RKO (cell line): ENCODE results near the gene TREML2.
"Not testable (repeated sequence)": the region's sequence is repeated elsewhere in the genome, so short reads cannot be mapped to it uniquely, and the experiment has no call there.

Experiments used
- DNase-seq: peaks from one replicate; pipeline ENCODE4 v3.0.0-alpha.2; 2016; ENCODE audit warnings: low spot score

Gene TREML2, protein sequence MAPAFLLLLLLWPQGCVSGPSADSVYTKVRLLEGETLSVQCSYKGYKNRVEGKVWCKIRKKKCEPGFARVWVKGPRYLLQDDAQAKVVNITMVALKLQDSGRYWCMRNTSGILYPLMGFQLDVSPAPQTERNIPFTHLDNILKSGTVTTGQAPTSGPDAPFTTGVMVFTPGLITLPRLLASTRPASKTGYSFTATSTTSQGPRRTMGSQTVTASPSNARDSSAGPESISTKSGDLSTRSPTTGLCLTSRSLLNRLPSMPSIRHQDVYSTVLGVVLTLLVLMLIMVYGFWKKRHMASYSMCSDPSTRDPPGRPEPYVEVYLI

DNA sequence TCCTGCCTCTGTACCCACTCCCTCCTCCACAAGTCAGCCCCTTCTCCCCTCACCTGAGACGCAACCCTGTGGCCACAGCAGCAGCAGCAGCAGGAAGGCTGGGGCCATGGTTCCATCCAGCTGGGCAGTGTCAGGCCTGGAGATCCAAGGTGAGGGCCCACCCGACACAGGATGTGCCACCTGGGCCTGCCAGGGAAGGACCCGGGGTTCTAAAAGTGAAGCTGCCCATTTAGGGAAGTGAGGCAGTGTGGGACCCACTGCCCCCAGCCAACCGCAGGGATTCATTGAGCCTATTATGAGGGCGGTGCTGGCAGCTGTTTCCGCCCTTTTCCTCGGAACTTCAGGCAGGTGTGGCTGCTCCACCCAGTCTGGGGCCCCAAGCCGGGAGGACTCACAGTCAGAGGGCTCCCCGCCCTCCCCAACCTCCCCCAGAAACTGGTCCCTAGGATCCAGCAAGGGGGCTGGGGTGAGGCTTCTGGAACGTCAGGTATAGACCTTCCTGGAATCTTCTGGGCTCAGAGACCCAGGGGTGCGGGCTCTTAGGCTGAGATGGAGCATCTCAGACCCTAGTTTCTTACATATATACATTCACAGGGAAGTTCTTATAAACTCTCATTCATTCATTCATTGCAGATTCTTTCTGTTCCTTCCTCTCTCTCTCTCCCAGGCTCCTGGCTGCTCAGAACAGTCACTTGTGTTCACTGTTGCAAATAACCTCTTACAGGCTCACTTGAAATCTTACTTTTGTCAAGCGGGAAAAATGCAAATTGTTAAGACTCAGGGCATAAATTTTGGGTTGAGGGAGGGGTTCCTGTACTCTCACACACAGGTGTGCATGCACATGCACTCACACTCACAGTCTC, at the start of gene TREML2:
Gene TREML2, minus strand, starts transcription at position 249 of the 863 bp plus-strand sequence. Its CDS starts 141 bp downstream, at position 108.
- DNase-seq: no peak

DNA sequence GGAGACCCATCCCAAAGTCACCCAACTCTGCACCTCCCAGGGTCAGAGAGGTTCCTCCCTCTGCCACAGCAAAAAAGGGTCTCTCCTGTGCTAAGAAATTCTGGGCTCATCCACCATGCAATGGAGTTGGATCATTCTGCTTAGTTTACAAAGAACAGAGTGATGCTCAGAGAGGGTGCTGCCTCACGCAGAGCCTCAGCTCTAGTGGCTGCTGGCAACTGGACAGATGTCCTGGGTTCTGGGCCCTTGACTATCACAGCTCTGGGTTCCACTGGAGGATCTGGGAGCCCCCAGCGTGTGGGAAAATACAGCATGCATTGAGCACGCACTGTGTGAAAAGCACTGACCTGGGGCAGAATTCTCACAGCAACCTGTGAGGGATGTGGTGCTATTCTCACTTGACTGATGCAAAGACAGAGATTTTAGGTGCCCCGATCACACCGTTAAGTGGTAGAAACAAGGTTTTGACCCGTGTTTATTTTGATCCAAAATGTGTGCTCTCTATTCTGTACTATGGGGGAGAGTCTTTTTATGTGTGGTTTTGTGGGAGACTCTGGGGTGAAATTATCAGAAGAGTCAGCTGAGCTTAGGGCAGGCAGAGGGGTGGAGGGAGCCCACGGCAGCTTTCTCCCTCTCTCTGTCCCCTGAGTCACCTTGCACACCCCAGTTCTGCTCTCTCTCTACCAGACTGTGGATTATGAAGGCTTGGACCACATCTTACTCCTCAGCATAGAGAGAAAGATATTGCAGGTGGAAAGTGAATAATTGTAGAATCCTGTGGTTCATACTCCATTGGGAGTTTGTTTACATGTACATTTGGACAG, 47.1 kb upstream of the TREML2 start:
- no peak for DNase-seq

DNA sequence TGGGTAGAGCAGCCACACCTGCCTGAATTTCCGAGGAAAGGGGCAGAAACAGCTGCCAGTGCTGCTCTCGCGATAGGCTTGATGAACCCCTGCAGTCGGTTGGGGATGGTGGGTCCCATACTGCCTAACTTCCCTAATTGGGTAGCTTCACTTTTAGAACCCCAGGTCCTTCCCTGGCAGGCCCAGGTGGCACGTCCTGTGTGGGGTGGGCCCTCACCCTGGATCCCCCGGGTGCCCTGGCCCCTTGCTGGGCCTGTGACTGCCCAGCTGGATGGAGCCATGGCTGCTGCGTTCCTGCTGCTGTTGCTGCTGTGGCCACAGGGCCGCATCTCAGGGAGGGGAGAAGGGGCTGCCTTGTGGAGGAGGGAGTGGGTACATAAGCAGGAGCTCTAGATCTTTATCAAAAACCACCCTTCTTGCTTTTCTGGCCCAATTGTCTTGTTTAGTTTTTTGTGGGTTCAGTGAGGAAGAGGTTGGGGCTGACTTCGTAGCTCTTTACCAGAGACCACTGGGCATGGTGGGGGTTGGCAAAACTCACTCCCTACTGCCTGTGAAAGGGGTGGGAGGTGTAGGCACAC, 46.4 kb upstream of the TREML2 start:
- no peak for DNase-seq

DNA sequence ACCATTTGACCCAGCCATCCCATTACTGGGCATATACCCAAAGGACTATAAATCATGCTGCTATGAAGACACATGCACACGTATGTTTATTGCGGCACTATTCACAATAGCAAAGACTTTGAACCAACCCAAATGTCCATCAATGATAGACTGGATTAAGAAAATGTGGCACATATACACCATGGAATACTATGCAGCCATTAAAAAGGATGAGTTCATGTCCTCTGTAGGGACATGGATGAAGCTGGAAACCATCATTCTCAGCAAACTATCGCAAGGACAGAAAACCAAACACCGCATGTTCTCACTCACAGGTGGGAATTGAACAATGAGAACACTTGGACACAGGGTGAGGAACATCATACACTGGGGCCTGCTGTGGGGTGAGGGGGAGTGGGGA, 45.6 kb upstream of the TREML2 start:
- not testable (repeated sequence) for DNase-seq

DNA sequence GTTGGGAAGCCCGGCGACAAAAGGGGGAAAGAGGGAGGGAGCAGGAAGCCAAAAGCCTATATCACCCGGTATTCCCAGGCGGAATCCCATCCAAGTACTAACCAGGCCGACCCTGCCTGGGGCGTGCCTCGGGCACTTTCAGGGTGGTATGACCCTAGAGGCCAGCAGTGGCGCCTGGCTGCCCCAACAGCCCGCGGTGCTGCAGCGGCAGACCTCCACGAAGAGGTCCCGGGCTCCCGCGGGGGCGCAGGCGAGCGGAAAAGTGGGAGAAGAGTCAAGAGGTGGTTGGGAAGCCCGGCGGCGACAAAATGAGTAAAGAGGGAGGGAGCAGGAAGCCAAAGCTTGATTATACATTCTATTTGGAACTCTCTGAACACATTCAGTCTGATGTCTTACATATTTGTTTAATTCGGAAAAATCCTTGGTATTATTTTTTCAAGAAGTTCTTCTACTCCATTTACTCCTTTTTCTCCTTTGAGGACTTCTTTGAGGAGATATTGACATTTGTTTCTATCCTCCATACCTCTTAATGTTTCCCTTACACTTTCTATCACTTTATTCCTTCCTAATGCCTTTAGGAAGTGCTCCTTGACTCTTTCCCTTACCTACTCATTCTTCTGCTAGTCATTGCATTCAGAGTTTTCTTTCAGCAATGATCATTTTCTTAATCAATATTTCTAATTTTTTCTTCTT, 38.7 kb upstream of the TREML2 start:
- no peak for DNase-seq

DNA sequence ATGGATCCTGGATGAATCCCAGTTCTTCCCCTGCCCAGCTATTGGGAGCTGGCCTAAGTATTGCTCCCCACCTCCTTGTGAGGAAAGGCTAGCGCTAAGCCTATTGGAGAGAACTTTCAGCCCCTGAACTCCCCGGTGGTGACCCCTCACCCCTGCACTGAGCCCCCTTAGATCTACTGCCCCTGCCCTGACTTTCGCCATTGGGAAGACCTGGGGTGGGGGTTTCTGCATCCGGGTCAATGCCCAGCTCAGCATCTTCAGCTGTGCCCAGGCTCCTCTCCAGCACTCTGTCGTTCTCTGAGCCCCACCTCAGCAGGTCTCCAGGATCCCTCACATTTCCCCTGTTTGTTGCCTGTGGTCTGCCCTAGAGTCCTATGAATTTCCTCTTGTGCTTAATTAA, 36.2 kb upstream of the TREML2 start:
- DNase-seq: no peak

DNA sequence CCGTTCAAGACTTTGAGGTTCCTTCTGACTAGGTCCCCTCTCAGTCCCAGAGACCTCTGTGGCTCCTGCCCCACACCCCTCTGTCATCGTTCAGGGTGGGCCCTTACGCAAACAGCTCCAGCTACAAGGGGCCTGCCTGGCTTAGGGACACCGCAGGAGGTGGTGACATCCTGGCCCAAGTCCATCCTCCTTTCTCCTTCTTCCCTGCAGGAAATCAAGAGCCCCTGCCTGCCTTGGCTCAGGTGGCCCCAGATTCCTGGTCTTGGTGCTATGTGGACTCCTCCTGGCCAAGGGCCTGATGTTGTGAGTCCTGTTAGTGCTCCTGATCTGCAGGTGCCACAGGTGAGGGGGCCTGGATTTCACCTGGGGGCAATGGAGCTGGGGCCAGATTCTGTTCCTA, 35.3 kb upstream of the TREML2 start:
- no peak for DNase-seq

DNA sequence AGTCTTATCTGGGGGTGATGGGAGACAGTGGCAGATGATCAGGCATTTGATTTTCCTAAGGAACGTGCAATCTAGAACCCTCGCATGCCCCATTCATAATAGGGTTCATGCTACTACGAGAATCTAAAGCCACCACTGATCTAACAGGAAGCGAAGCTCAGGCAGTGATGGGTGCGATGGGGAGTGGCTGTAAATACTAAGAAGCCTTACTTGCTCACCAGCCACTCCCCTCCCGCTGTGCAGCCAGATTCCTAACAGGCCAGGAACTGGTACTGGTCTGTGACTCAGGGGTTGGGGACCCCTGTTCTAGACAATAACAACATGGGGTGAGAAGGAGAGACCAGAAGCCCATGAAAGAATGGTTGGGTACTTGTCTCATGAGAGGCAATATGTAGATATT, 31.7 kb upstream of the TREML2 start:
- DNase-seq: no peak

DNA sequence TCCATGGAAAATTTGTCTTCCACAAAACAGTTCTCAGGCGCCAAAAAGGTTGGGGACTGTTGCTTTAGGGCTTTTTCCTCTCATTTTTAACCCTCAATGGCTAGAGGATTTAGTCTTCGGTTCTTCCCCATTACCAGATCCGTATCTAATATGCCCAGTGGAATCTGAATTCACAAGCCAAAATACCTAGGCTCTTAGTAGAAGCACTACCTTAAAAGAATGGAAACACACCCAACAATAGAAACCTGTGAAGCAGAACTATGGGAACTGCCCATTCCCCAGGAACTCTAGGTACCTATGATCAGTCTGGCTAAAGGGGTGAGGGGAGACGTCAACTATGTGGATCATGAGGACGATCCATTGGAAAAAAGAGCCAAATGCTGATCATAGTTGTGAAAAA, 30.3 kb upstream of the TREML2 start:
- DNase-seq: no peak

DNA sequence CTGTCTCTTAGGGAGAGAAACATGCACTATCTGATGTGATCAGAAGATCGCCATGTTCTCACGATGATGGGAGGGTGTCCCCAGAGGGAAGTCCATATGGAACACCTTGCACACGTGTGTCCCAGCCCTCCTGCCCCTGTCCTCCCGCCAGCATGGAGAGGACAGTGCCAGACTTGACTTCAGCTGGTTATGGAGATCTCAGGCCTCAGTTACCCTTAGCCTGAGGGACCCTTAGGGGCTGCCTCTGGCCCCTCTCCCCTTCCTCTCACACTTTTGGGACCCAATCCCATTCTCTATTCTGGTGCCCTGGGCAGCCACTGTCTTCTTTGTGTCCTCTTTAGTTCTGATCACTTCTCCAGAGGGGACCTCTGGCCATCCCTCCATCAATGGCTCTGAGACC, 28.8 kb upstream of the TREML2 start:
- no peak for DNase-seq

DNA sequence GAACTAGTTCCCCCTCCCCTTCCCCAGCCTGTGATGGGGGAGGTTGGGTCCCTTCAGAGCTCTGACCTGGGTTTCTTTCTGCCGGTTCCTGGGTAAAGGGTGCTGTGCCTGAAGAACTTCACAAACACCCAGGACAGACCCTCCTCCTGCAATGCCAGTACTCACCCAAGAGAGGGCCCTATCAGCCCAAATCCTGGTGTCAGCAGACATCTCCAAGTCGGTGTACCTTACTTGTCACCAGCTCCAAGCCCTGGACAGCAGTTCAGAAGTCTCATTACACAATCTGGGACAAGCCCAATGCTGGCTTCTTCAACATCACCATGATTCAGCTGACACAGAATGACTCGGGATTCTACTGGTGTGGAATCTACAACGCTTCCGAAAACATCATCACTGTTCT, 27.7 kb upstream of the TREML2 start:
- DNase-seq: no peak

DNA sequence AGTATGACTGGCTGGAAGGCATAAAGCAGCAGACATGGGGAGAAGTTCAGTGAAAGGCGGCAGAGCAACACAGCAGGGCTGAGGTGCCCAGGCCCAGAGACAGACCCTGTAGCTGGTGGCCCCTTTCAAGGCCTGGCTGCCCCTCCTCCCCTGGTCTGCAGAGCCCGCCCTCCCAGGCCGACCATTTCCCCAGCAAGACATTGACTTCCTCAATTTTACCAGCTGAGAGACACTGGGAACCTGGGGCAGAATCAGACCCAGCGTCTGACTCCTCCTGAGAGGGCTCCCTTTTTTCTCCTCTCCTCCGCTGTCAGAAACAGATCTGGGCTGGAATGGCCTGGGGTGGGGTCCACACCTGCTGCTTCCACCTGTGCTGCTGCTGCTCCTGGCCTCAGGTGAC, 27.1 kb upstream of the TREML2 start, which contains the start of gene TREML4:
Gene TREML4, plus strand, starts transcription at position 254 of the 400 bp plus-strand sequence. Its CDS starts 79 bp downstream, at position 333.
- no peak for DNase-seq

DNA sequence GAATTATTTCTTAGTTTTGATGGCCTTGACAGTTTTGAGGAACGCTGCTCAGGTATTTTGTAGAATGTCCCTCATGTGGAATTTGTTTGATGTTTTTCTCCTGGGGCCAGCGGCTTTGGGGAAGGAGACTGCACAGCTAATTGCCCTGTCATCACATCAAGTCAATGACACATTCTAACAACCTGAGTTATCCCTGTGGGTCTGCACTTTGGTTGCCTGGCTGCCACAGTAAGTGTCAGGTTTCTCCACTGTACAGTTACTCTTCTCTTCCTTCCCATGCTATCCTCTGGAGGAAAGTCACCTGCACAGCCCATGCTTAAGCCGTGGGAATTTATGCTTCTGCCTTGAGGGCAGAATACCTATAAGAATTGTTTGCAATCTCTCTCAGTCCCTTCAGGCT, 25.8 kb upstream of the TREML2 start:
- no peak for DNase-seq

DNA sequence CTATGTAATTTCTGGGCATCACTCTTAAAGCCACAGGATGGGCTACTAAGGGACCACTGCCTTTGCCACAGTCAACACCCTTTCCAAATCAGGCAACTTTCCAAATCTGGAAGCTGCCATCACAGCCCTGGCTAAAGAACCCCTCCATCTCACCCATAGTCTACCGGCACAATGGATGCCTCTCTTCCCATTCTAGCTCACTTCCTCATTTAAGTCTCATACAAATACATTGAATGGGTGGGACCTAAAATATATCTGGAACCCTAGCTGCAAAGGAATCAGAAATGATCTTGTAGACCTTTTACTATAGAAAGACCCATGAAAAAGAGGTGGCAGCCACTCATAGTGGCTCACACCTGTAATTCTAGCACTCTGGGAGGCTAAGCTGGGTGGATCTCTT, 23.9 kb upstream of the TREML2 start:
- no peak for DNase-seq

DNA sequence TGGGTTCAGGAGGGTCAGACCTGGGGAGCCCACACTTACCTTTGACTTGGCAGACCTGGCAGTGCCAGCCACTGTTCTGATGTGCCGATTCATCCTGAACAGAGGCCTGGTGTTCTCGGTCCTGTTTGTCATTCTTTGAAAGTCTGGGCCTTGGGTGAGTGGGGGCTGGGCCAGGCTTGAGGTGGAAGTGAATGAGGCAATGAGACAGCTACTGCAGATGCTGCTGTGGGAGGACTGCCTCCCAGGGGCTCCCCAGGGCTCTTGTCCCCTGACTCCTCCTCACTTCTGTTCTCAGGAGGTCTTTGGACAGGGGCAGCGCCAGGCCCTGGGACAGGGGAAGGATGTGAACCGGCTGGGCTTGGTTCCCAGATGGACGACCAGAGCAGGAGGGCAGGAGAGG, 21.6 kb upstream of the TREML2 start:
- DNase-seq: no peak

DNA sequence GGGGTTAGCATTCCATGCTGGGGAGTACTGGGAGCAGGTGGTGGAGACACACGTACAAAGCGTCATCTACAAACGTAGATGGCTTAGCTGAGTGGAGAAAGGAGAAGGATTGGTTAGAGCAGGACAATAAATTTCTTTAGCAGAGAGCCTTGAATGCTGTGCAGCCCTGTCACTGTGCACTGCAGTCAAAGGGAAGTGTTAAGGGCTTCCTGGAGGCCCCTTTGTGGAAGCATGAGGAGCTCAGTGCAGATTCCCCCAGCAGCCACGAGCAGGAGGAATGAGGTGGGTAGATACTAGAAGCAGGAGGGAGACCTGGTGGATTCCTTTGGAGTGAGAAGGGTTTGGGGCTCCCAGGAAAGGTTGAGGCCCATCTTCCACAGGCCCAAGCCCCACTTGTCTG, 21.1 kb upstream of the TREML2 start:
- DNase-seq: no peak

DNA sequence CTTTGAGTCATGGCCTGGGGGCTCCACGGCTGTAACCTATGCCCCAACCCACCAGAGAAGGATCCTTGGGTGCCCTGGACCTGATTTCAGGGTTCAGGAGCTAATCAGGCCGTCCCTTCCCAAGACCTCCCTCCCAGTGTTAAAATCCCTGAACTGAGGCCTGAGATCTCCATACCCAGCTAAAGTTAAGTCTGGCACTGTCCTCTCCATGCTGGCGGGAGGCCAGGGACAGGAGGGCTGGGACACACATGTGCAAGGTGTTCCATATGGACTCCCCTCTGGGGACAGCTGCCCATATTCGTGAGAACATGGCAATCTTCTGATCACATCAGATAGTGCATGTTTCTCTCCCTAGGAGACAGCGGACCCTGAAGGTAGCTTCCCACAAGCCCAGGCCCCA, 15.7 kb upstream of the TREML2 start:
- no peak for DNase-seq

DNA sequence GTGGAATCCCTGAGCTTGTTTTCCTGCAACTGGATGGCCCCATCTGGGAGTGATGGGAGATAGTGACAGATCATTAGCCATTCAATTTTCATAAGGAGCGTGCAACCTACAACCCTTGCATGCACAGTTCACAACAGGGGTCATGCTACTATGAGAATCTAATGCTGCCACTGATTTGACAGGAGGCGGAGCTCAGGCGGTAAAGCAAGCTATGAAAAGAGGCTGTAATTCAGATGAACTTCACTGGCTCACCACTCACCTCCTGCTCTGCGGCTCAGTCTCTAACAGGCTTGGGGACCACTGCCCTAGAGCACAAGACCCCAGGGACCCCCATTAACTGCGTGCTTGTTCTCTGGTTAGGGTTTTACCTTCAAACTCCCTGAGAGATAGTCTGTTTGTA, 14.8 kb upstream of the TREML2 start:
- DNase-seq: no peak

DNA sequence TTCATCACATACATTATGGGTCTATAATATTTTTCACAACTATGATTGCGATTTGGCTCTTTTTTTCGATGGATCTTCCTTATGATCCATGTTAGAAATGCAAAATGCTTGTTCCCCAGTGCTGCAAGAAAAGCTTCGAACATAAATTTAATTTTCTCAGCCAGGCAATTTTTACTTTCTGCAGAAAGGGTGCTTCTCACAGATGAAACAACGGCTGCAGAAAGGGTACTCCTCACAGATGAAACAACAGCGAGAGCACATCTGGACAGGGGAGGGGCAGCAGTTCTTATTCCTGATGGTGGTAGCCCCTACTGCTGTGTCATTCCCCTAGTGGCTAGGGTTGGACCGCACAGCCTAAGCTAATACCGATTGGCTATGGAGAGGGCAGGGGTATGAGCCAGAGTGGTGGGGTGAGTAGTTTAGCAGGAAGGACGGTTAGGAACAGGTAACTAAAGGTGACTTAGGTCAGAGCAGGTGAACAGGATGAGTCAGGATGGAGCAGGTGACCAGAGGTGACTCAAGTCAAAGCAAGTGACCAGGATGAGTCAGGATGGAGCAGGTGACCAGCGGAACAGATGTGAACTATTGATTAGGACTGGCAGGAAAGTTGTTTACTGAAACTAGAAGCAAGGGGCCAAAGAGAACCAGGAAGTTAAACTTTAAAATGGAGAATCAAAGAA, 13.8 kb upstream of the TREML2 start:
- DNase-seq: no peak

DNA sequence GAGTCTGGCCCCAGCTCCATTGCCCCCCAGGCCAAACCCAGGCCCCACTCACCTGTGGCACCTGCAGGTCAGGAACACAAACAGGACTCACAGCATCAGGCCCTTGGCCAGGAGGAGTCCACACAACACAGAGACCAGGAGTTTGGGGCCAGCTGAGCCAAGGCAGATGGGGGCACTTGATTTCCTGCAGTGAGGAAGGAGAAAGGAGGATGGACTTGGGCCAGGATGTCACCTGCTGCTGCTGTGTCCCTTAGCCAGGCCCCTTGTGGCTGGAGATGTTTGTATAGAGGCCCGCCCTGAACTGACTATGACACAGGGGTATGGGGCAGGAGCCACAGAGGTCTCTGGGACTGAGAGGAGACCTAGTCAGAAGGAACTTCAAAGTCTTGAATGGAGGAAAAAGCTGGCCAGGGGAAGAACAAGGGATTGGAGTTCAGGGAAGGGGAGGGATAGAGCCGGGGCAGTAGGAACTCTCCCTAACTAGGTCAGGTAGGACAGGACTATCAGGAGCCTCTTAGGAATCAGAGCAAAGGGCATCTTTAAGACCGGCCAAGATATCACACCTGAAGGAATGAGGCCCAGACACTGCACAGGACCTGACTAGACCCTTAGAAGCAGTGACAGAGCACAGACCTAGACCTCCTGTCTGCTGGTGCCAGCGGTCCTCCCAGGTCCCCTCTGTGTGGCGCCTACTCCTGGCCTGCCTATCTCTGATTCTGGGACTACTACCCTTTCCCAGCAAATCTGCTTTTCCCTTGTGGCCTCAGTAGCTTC, 8.8 kb upstream of the TREML2 start:
- DNase-seq: no peak
